CD8-positive, alpha-beta memory T cell (primary cell): ENCODE data around the gene MDM4. TPM values are rescaled to one million over a fixed set of nuclear protein-coding genes. Genes with fewer than 3 reads are reported as not detected.

Experiments used
- CTCF ChIA-PET: fragments of 350-600 bp; sonication (Branson Sonifier 250); formaldehyde crosslinking; loops from one replicate; lab custom pipeline; 2021; ENCODE audit warnings: antibody characterized with exemption; lab: Charles Lee
- POLR2A ChIA-PET: fragments of 350-600 bp; sonication (Branson Sonifier 250); formaldehyde crosslinking; loops from one replicate; lab custom pipeline; 2021; ENCODE audit warnings: antibody characterized with exemption; lab: Charles Lee
- DNase-seq, 5 donors: peaks; one replicate each; pipeline versions ENCODE4 v3.0.0 to v3.0.0-alpha.2; 2020 to 2022; ENCODE audit warnings: mixed read lengths in 1 of 5
- H3K27ac ChIP-seq: one replicate; pipeline ENCODE4 v1.7.0; 2013; ENCODE audit warnings: low read depth, mild to moderate bottlenecking, low read length, moderate library complexity
- H3K27me3 ChIP-seq: 2 replicates; pipeline ENCODE4 v1.7.0; 2013; ENCODE audit warnings: low read length, mild to moderate bottlenecking; ENCODE audit not compliant: insufficient read depth, poor library complexity, severe bottlenecking
- H3K36me3 ChIP-seq: 2 replicates; pipeline ENCODE4 v1.7.0; 2013; ENCODE audit warnings: mild to moderate bottlenecking, low read length, moderate library complexity; ENCODE audit not compliant: insufficient read depth
- H3K4me1 ChIP-seq: 2 replicates; pipeline ENCODE4 v1.7.0; 2013; ENCODE audit warnings: mild to moderate bottlenecking, low read length, moderate library complexity; ENCODE audit not compliant: insufficient read depth
- H3K4me3 ChIP-seq: 2 replicates; pipeline ENCODE4 v1.7.0; 2013; ENCODE audit warnings: mild to moderate bottlenecking, low read length
- H3K9me3 ChIP-seq: 2 replicates; pipeline ENCODE4 v1.7.0; 2013; ENCODE audit warnings: mild to moderate bottlenecking, low read length
- H3K27ac Mint-ChIP-seq, 8 donors: one replicate each; pipeline ENCODE4 v1.8.0; 2020 to 2021; ENCODE audit warnings: mixed read lengths in 8 of 8, mild to moderate bottlenecking in 6 of 8, inconsistent platforms in 3 of 8, moderate library complexity in 3 of 8
- H3K27me3 Mint-ChIP-seq, 2 donors: one replicate each; pipeline ENCODE4 v1.8.0; 2020 to 2021; ENCODE audit warnings: mixed read lengths in 2 of 2, mild to moderate bottlenecking in 1 of 2, moderate library complexity in 1 of 2
- H3K36me3 Mint-ChIP-seq, 3 donors: one replicate each; pipeline ENCODE4 v1.8.0; 2020 to 2021; ENCODE audit warnings: mixed read lengths in 3 of 3, inconsistent platforms in 1 of 3, mild to moderate bottlenecking in 1 of 3
- H3K4me1 Mint-ChIP-seq, 3 donors: one replicate each; pipeline ENCODE4 v1.8.0; 2020 to 2021; ENCODE audit warnings: mixed read lengths in 3 of 3, inconsistent platforms in 1 of 3, mild to moderate bottlenecking in 1 of 3
- H3K4me3 Mint-ChIP-seq, 7 donors: one replicate each; pipeline ENCODE4 v1.8.0; 2020 to 2021; ENCODE audit warnings: mixed read lengths in 7 of 7, mild to moderate bottlenecking in 6 of 7, moderate library complexity in 4 of 7, inconsistent platforms in 2 of 7
- H3K9me3 Mint-ChIP-seq, 5 donors: one replicate each; pipeline ENCODE4 v1.8.0; 2020 to 2022; ENCODE audit warnings: mixed read lengths in 5 of 5, mild to moderate bottlenecking in 3 of 5, moderate library complexity in 2 of 5, inconsistent platforms in 1 of 5
- polyA plus RNA-seq: library from polyadenylated mRNA; unstranded; fragments of 300-500 nt; fragmentation: Illumina TruSeq; gene quantifications from one replicate; pipeline ENCODE4 v1.2.3, GENCODE V29; 2021
- total RNA-seq, 2 experiments: library from RNA; stranded (reverse); gene quantifications; one replicate each; pipeline ENCODE4 v1.2.3, GENCODE V29; 2021

The MDM4 gene
- total and polyA plus RNA-seq, 3 experiments from 2014 or later, result 13.6 to 80.7 (median 80.7) TPM

DNA sequence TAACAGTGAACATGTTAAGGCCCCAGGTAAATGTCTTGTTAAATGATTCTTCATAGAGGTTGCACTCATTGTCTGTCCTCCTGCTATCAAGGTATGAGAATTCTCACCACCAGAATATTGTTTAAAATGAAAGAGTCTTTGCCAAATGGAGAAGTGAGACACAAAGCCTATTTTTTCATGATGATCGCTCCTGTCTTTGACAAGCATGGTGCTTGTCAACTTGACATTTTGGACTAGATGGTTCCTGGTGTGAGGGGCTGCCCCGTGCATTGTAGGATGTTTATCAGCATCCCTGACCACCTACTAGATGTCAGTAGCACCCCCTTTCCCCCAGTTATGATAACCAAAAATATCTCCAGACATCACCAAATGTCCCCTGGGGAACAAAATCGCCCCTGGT lies 65.6 kb downstream of the MDM4 start:
- Histone ChIP-seq H3K4me3 (no peak overlapping the region), H3K27me3 (no peaks in the 10 kb centered on the region), H3K4me1 (peaks cover 33% of the 10 kb centered on the region), H3K36me3 (no peaks in the 10 kb centered on the region), H3K9me3 (no peaks in the 10 kb centered on the region), H3K27ac (no peak overlapping the region)
- DNase-seq, result no peak
- Mint-ChIP-seq H3K27ac (no peak overlapping the region), H3K4me1 (peaks cover 18 to 38% (median 26%) of the 10 kb centered on the region in 3 donors), H3K27me3 (no peaks in the 10 kb centered on the region), H3K9me3 (no peaks in the 10 kb centered on the region), H3K4me3 (no peak overlapping the region), H3K36me3 (peaks cover 0 to 32% (median 7%) of the 10 kb centered on the region in 3 donors)
- POLR2A ChIA-PET, result no interaction called here
- CTCF ChIA-PET, result no interaction called here

DNA sequence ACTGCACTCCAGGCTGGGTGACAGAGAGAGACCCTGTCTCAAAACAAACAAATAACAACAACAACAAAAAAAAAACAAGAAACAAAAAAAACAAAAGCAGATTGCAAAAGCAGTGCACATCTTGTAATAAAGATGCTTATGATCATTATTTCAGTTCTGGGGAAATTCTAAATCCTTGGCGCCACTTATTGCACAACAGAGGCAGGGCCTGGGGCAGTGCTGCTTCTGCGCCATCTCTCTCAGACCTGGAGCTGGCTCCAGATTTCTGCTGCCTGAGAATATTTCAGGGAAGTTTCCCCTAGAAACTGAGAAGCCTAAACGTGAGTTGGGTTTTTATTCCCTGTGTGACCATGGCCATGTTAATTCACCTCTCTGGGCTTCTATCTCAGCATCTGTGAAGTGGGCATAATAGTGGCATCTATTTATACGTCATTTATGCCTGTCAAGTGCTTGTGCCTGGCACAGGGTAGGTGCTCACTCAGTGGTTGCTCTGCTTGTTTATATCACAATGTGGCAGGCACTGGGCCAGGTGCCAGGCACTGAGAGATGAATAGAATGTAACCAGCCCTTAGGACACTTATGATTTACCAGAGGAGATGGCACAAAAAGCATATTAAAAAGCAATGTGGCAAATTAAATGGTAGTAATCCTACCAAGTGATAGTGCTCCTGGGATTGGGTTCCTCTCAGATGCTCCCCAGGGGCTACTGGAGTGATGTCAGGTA lies 67.9 kb downstream of the MDM4 start:
- H3K36me3 Mint-ChIP-seq, result peaks cover 0 to 27% (median 7%) of the 10 kb centered on the region in 3 donors
- CTCF ChIA-PET, result no interaction called here
- no peaks in the 10 kb centered on the region for H3K9me3 Mint-ChIP-seq
- H3K27ac Mint-ChIP-seq, result peak overlapping the region in 4 of 8 donors; percentile 20 to 87 (median 44)
- H3K27me3 Mint-ChIP-seq, result no peaks in the 10 kb centered on the region
- H3K4me3 Mint-ChIP-seq, result peak overlapping the region in 1 of 7 donors; percentile 19
- POLR2A ChIA-PET, result interaction anchor here (0.6 kb wide), 1 partner anchor 141 kb away, joined by 4 read pairs; no protein-coding TSS in a partner anchor
- Histone ChIP-seq H3K27ac (no peak overlapping the region), H3K27me3 (no peaks in the 10 kb centered on the region), H3K4me1 (peaks cover 25% of the 10 kb centered on the region), H3K36me3 (no peaks in the 10 kb centered on the region), H3K4me3 (no peak overlapping the region), H3K9me3 (no peaks in the 10 kb centered on the region)
- peaks cover 11 to 26% (median 17%) of the 10 kb centered on the region in 3 donors for H3K4me1 Mint-ChIP-seq
- DNase-seq, result no peak

DNA sequence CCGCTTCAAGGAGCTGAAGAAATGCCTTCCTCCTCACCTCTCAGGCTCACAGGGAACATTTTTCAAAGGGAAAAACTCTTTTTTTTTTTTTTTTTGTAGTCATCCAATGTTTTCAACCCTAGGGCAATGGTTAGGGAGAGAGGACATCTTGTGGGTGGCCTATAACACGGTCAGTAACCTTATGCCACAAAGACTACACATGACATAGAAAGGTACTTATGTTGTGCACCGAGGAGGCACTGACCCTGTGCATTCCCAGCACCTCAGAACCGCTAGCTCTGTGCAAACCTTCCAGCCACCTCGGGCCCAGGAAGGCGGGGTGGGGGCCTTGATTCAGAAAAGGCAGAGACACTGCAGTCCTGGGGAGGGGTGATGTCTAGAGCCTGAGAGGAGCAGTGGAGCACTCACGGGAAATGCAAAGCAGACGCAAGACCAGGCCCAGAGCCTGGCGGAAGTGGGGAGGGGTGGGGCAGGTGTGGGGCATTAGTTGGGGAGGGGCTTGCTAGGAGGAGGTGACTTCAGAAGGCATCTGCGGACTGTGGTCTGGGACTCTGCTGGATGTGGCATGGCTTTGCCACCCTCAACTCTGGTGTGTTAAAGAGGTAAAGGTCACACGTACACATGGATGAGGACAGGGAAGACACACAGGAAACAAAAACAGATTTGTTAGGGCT lies 68.6 kb downstream of the MDM4 start:
- Histone ChIP-seq H3K27me3 (no peaks in the 10 kb centered on the region), H3K9me3 (no peaks in the 10 kb centered on the region), H3K27ac (no peak overlapping the region), H3K4me3 (no peak overlapping the region), H3K36me3 (no peaks in the 10 kb centered on the region), H3K4me1 (peaks cover 17% of the 10 kb centered on the region)
- POLR2A ChIA-PET, result interaction anchor here (0.6 kb wide), 1 partner anchor 142 kb away, joined by 4 read pairs; no protein-coding TSS in a partner anchor
- Mint-ChIP-seq H3K4me1 (peaks cover 10 to 19% (median 12%) of the 10 kb centered on the region in 3 donors), H3K27ac (peak overlapping the region in 4 of 8 donors; percentile 38 to 87 (median 61)), H3K4me3 (peak overlapping the region in 3 of 7 donors; percentile 56 to 72 (median 63)), H3K36me3 (peaks cover 0 to 23% (median 5%) of the 10 kb centered on the region in 3 donors), H3K27me3 (no peaks in the 10 kb centered on the region), H3K9me3 (no peaks in the 10 kb centered on the region)
- peak in 2 of 5 donors; percentile 39 to 56 for DNase-seq
- CTCF ChIA-PET, result interaction anchor here (0.6 kb wide), 1 partner anchor 136 kb away, joined by 3 read pairs; no protein-coding TSS in a partner anchor

DNA sequence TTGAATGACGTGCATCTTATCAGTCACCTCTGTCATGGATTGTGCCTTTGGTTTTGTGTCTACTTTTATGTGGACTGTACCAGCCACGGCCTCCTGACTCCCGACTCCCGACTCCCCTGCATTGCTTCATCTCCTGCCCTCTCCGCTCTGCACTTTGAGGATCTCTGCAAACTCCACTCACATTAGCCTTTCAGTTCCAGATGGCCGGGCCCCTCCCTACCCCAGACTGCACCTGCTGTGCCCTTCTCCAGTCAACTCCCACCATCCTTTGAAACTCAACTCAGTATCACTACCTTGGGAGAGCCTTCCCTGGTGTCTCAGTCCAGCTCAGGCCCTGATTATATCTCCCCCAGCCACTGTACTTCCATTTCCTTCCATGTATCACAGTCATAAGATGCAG lies 71.4 kb downstream of the MDM4 start:
- no peak overlapping the region for H3K27ac ChIP-seq
- H3K36me3 Mint-ChIP-seq, result peaks cover 0 to 2% (median 0%) of the 10 kb centered on the region in 3 donors
- no peaks in the 10 kb centered on the region for H3K9me3 ChIP-seq
- no peak overlapping the region for H3K4me3 Mint-ChIP-seq
- no peaks in the 10 kb centered on the region for H3K27me3 Mint-ChIP-seq
- no peaks in the 10 kb centered on the region for H3K27me3 ChIP-seq
- DNase-seq, result no peak
- peaks cover 8% of the 10 kb centered on the region for H3K4me1 ChIP-seq
- ChIA-PET CTCF (interaction anchor here (1.2 kb wide), 1 partner anchor 22 kb away, joined by 4 read pairs; no protein-coding TSS in a partner anchor), POLR2A (no interaction called here)
- H3K4me3 ChIP-seq, result no peak overlapping the region
- no peaks in the 10 kb centered on the region for H3K36me3 ChIP-seq
- no peaks in the 10 kb centered on the region for H3K9me3 Mint-ChIP-seq
- peaks cover 4 to 13% (median 8%) of the 10 kb centered on the region in 3 donors for H3K4me1 Mint-ChIP-seq
- no peak overlapping the region for H3K27ac Mint-ChIP-seq

DNA sequence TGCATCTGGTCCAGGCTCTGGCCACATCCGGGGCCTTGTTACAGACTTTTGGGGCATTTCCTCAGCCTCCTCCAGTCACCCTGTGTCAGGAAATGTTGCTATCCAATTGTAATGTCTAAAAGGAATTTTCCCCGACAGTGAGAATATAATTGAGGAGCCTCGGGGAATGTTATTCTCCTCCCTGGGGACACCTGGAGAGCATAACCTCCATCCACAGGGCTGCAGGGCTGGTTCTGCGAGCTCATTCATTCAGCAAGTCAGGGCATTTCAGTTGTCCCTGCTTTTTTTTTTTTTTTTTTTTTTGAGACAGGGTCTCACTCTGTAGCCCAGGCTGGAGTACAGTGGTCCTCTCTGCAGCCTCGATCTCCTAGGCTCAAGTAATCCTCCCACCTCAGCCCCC lies 72.6 kb downstream of the MDM4 start:
- H3K36me3 ChIP-seq, result no peaks in the 10 kb centered on the region
- H3K27me3 Mint-ChIP-seq, result no peaks in the 10 kb centered on the region
- no peaks in the 10 kb centered on the region for H3K9me3 ChIP-seq
- DNase-seq, result no peak
- ChIA-PET POLR2A (interaction anchor here (0.6 kb wide), 1 partner anchor 963 kb away, joined by 3 read pairs; no protein-coding TSS in a partner anchor), CTCF (interaction anchor here (1.2 kb wide), 1 partner anchor 23 kb away, joined by 4 read pairs; no protein-coding TSS in a partner anchor)
- H3K4me3 ChIP-seq, result no peak overlapping the region
- peaks cover 4 to 13% (median 8%) of the 10 kb centered on the region in 3 donors for H3K4me1 Mint-ChIP-seq
- no peak overlapping the region for H3K4me3 Mint-ChIP-seq
- no peak overlapping the region for H3K27ac ChIP-seq
- peaks cover 8% of the 10 kb centered on the region for H3K4me1 ChIP-seq
- H3K9me3 Mint-ChIP-seq, result no peaks in the 10 kb centered on the region
- H3K36me3 Mint-ChIP-seq, result peaks cover 0 to 2% (median 0%) of the 10 kb centered on the region in 3 donors
- H3K27ac Mint-ChIP-seq, result no peak overlapping the region
- H3K27me3 ChIP-seq, result no peaks in the 10 kb centered on the region

DNA sequence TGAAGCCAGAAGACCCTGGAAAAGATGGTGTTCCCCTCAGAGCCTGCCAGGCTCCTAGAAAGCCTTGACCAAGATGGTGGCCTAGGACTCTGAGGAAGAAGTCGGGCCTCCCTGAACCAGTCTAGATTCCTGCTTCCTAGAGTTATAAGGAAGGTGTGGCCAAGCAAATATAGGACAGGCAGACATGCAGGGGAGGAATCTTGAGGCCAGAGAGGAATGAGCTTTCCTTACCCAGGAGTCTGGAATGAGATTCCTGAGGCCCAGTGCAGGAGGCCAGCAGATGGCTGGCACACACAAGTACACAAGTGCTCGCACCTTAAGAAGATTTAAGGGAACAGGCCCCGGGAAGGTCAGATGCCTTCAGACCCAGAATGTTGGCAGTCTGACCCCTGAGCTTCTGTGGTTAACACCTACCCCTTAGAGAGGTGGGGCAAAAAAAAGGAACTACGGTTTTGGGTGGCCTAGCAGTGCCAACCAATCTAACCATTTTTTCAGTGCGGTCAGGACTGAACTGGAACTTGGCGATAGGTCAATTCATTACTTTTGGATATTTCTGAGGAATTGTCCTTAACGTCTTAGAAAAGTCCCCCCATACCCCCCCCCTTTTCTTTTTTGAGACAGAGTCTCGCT lies 73.3 kb downstream of the MDM4 start:
- Mint-ChIP-seq H3K9me3 (no peaks in the 10 kb centered on the region), H3K4me1 (peaks cover 0 to 9% (median 8%) of the 10 kb centered on the region in 3 donors), H3K4me3 (no peak overlapping the region), H3K36me3 (no peaks in the 10 kb centered on the region), H3K27ac (no peak overlapping the region), H3K27me3 (no peaks in the 10 kb centered on the region)
- Histone ChIP-seq H3K27me3 (no peaks in the 10 kb centered on the region), H3K4me3 (no peak overlapping the region), H3K9me3 (no peaks in the 10 kb centered on the region), H3K27ac (no peak overlapping the region), H3K4me1 (peaks cover 3% of the 10 kb centered on the region), H3K36me3 (no peaks in the 10 kb centered on the region)
- no peak for DNase-seq
- CTCF ChIA-PET, result no interaction called here
- POLR2A ChIA-PET, result no interaction called here

DNA sequence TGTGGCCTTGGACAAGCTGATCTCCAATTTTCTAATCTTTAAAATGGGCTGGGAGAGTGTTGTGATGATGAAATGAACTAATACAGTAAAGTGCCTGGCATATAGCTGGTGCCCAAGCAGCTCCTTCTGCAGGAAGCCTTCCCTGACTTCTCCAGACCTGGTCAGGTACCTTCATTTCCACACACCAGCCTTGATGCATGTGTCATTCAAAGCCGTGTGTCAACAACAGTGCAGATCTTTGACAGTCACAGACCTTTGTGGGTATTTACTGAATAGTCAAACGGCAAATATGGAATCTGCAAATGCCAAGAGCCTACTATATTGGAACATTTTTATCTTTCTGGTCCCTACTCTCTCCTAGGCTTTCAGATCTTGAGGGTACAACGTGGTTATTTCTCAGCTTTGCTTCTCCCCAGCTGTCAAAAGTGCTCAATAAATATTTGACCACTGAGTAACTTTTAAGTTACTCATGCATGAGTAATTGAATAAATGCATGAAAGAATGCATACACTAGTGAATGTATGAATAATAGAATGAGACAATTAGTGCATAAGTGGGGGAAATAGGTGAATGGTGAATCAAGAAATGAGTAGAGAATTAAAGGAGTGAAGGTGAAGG lies 75.4 kb downstream of the MDM4 start:
- DNase-seq, result no peak
- H3K36me3 Mint-ChIP-seq, result peaks cover 0 to 6% (median 5%) of the 10 kb centered on the region in 3 donors

More for the DNA sequence above, 75.4 kb downstream of the MDM4 start:
- CTCF ChIA-PET, result no interaction called here
- Histone ChIP-seq H3K36me3 (no peaks in the 10 kb centered on the region), H3K4me1 (no peaks in the 10 kb centered on the region), H3K27me3 (no peaks in the 10 kb centered on the region), H3K27ac (no peak overlapping the region), H3K9me3 (no peaks in the 10 kb centered on the region), H3K4me3 (no peak overlapping the region)
- Mint-ChIP-seq H3K27ac (no peak overlapping the region), H3K4me1 (peaks cover 0 to 1% (median 0%) of the 10 kb centered on the region in 3 donors), H3K4me3 (no peak overlapping the region), H3K9me3 (no peaks in the 10 kb centered on the region), H3K27me3 (no peaks in the 10 kb centered on the region)
- POLR2A ChIA-PET, result no interaction called here
